ENCODE results near the gene PPP1R13B. TPM values are rescaled to one million over a fixed set of nuclear protein-coding genes. Genes with fewer than 3 reads are reported as not detected.

Gene PPP1R13B
- total RNA-seq, 1 donor from 2014 or later: 35.9 TPM

Other genes with a start within 250 kb of the PPP1R13B start
- 80.3 TPM for gene KLC1, start 218.4 kb downstream of the PPP1R13B start, total RNA-seq
- 11.3 TPM for gene XRCC3, start 132.1 kb downstream of the PPP1R13B start, total RNA-seq
- gene ZFYVE21, start 131.8 kb downstream of the PPP1R13B start, total RNA-seq: 58.8 TPM
- 0.16 TPM for gene TDRD9, start 80.9 kb upstream of the PPP1R13B start, total RNA-seq
- gene RD3L, start 95.0 kb upstream of the PPP1R13B start, total RNA-seq: not detected
- gene ASPG, start 238.1 kb upstream of the PPP1R13B start, total RNA-seq: 59.2 TPM

Data from esophagus mucosa (tissue), 1 donor.